Activated naive CD8-positive, alpha-beta T cell treated with anti-CD3 and anti-CD28 coated beads, Interleukin-2, amount 50 U/mL, for 24 hours (primary cell): ENCODE data around the gene ZSCAN18.

Source experiments
- ATAC-seq: fragments of 150-1000 bp; cut with Tn5 transposase; one replicate; pipeline ENCODE4 v1.10.0; 2021
- DNase-seq: peaks from one replicate; pipeline ENCODE4 v3.0.0; 2021
- H3K27ac Mint-ChIP-seq: one replicate; pipeline ENCODE4 v1.8.0; 2021; ENCODE audit warnings: mild to moderate bottlenecking, mixed read lengths
- H3K27me3 Mint-ChIP-seq: one replicate; pipeline ENCODE4 v1.8.0; 2021; ENCODE audit warnings: mixed read lengths
- H3K36me3 Mint-ChIP-seq: one replicate; pipeline ENCODE4 v1.8.0; 2021; ENCODE audit warnings: low read depth, mixed read lengths
- H3K4me1 Mint-ChIP-seq: one replicate; pipeline ENCODE4 v1.8.0; 2021; ENCODE audit warnings: mixed read lengths
- H3K4me3 Mint-ChIP-seq: one replicate; pipeline ENCODE4 v1.8.0; 2021; ENCODE audit warnings: mild to moderate bottlenecking, moderate library complexity, mixed read lengths
- H3K9me3 Mint-ChIP-seq: one replicate; pipeline ENCODE4 v1.8.0; 2021; ENCODE audit warnings: mixed read lengths

ZSCAN18 gene

GRCh38 chr19:58042495-58043340, 55.3 kb downstream of the ZSCAN18 start:
- ATAC-seq (no peak), DNase-seq (no peak)
- H3K27me3 Mint-ChIP-seq: peaks cover 2% of the 10 kb centered on the region
- peaks cover 19% of the 10 kb centered on the region for H3K36me3 Mint-ChIP-seq
- H3K4me1 Mint-ChIP-seq: no peaks in the 10 kb centered on the region
- H3K9me3 Mint-ChIP-seq: peaks cover 25% of the 10 kb centered on the region
- no peak overlapping the region for H3K4me3 Mint-ChIP-seq
- H3K27ac Mint-ChIP-seq: no peak overlapping the region

DNA sequence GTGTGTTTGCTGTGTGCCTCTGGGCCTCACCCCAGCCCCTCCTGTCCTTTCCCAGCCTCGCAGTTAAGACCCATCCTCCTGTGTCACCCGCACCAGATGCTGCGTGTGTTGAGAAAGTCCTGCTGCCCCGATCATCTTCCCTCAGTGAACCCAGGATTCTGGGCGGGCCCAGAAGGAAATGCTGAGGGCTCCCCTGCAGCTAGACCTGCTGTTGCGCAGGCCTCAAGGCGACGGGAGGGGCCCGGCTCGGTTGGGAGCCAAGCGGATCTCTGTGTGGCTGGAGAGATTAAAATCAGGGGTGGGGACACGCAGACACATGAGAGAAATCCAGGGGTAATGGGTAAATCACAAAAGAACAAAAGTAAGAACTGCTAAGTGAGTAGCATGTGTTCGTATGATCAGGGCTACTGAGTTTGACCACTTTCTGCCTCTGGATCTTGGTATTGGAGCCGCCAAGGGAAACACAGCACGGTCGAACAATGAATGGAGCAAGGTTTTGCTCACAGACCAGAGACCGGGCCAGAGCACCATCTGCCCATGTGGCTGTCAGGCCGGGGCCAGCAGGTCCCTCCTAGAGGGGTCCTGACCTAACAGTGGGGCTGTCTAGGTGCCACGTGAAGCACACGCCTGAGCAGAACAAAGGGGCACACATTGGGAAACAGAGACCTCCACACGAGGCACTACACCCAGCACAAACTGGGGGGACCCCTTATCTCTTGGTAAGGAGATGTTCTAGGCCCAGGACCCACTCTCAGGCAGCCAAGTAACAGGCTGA, 57.1 kb downstream of the ZSCAN18 start:
- H3K4me1 Mint-ChIP-seq: no peaks in the 10 kb centered on the region
- H3K27ac Mint-ChIP-seq: no peak overlapping the region
- H3K9me3 Mint-ChIP-seq: peaks cover 28% of the 10 kb centered on the region
- no peak for ATAC-seq
- no peak for DNase-seq
- peaks cover 17% of the 10 kb centered on the region for H3K36me3 Mint-ChIP-seq
- no peak overlapping the region for H3K4me3 Mint-ChIP-seq
- H3K27me3 Mint-ChIP-seq: peaks cover 7% of the 10 kb centered on the region

- no peaks in the 10 kb centered on the region for H3K4me1 Mint-ChIP-seq
- H3K27ac Mint-ChIP-seq: no peak overlapping the region
- ATAC-seq (no peak), DNase-seq (no peak)
- no peak overlapping the region for H3K4me3 Mint-ChIP-seq
- peaks cover 34% of the 10 kb centered on the region for H3K9me3 Mint-ChIP-seq
- H3K36me3 Mint-ChIP-seq: peaks cover 29% of the 10 kb centered on the region
- peaks cover 20% of the 10 kb centered on the region for H3K27me3 Mint-ChIP-seq
These were observed 59.3 kb downstream of the ZSCAN18 start for GRCh38 chr19:58038688-58039204.

- Mint-ChIP-seq H3K4me3 (no peak overlapping the region), H3K9me3 (peaks cover 29% of the 10 kb centered on the region), H3K4me1 (no peaks in the 10 kb centered on the region), H3K27me3 (peaks cover 20% of the 10 kb centered on the region), H3K36me3 (peaks cover 30% of the 10 kb centered on the region), H3K27ac (no peak overlapping the region)
- DNase-seq (no peak), ATAC-seq (no peak)
These were observed 59.9 kb downstream of the ZSCAN18 start for GRCh38 chr19:58037927-58038687.

DNA sequence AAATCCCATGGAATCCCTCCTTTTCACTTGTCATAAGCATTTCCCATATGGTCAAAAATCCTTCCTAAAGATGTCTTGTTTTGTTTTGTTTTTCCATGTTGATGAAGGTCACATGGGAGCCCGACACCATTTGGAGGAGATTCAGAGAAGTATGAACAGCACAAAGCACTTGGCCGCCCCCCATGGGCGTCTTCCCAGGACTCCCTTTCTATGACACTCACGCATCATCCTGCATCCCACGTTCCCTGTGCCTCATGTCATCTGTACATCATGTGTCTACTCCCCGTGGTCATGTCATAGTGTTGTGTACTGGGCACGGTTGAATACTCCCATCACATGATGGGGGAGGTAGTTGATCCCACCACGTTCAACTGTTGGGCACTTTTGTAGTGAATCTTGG, 62.2 kb downstream of the ZSCAN18 start:
- ATAC-seq (no peak), DNase-seq (no peak)
- Mint-ChIP-seq H3K4me3 (no peak overlapping the region), H3K9me3 (peaks cover 31% of the 10 kb centered on the region), H3K27ac (no peak overlapping the region), H3K27me3 (peaks cover 24% of the 10 kb centered on the region), H3K4me1 (no peaks in the 10 kb centered on the region), H3K36me3 (peaks cover 27% of the 10 kb centered on the region)

DNA sequence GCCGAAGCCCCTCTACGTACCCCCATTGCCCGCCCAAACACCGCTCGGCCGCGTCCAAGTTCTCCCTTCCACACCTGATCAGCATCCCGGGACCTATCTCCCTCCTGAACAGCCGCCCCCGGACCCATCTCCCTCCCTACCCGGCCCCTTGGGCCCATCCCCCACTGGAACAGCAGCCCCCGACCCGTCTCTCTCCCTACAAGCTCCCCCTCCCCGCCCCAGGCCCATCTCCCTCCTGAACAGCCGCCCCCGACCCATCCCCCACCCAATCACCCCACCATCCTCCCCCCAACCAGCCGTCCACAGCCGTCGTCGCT, 63.6 kb downstream of the ZSCAN18 start:
- DNase-seq (no peak), ATAC-seq (no peak)
- peaks cover 26% of the 10 kb centered on the region for H3K36me3 Mint-ChIP-seq
- peaks cover 33% of the 10 kb centered on the region for H3K9me3 Mint-ChIP-seq
- no peaks in the 10 kb centered on the region for H3K4me1 Mint-ChIP-seq
- no peak overlapping the region for H3K4me3 Mint-ChIP-seq
- H3K27ac Mint-ChIP-seq: no peak overlapping the region
- H3K27me3 Mint-ChIP-seq: peaks cover 25% of the 10 kb centered on the region
